H54 (cell line): ENCODE measurements around the gene CCL1.

Source experiments
- DNase-seq: peaks from one replicate; pipeline ENCODE4 v3.0.0; 2011; ENCODE audit warnings: low spot score, mixed read lengths; ENCODE audit not compliant: insufficient read length
- FAIRE-seq: peaks from 3 replicates; lab custom pipeline; 2011; peaks lifted over from hg19 to GRCh38; lab: Jason Lieb, UNC
- POLR2A ChIP-seq: IDR thresholded peaks from 2 replicates; pipeline ENCODE4 v1.6.1; 2011; ENCODE audit warnings: low read depth, mild to moderate bottlenecking, low read length

The CCL1 gene

DNA sequence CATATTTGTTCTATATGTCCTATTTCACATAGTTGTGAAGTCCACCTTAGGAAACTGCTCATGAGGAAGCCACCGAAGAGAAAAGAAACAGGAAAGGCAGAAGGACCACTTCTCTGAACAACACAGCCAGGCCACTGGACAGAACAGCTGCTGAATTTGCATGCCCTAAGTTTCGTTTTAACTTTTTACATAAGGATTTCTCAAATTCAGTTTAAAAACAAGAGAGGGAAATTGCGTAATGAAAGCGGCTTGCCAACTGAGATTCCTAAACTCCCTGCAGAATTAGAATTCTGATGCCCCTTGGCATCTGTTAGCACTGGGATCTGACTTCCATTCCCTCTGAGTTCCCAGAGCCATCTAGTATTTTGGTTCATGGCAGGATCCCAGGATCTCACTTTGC is 48.8 kb downstream of the CCL1 start:
- DNase-seq, result no peak
- FAIRE-seq, result no peak
- no peak for TF ChIP-seq POLR2A

DNA sequence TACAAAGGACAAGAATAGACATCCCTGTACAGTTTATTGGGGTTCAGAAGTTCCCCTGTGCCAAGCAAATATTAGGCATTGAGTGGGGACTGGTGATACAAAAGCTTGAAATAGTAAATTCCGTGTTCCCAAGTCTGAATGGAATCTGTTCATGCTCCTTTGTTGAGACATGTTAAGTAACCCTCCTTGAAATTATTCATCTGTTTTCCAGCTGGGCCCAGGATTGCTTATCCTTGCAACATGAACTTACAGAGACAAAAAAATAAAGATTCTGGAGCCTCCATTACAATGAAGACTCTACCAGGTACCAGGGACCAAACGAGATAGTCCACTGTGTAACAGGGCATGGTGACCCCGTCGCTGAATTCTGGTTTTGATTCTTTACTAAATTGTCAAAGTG is 49.9 kb downstream of the CCL1 start:
- no peak for TF ChIP-seq POLR2A
- no peak for FAIRE-seq
- no peak for DNase-seq

DNA sequence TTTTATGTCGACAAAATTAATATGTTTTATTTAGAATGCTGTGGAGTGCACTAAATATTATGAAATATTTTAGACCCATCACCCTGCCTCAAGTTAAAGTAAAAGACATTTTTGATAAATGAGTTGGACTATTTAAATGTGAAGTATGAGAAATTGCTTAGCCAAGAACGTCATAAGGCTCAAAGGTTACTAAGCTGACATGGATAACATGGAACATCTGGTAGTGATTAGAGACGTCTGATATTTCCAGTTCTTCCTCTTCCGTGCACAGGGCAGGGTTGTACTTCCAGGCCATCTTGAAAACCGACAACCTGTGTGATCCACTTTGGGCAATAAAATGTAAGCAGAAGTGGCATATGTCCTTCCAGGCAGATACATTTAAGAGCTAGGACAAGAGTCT is 51.0 kb downstream of the CCL1 start:
- DNase-seq, result no peak
- no peak for FAIRE-seq
- no peak for TF ChIP-seq POLR2A

DNA sequence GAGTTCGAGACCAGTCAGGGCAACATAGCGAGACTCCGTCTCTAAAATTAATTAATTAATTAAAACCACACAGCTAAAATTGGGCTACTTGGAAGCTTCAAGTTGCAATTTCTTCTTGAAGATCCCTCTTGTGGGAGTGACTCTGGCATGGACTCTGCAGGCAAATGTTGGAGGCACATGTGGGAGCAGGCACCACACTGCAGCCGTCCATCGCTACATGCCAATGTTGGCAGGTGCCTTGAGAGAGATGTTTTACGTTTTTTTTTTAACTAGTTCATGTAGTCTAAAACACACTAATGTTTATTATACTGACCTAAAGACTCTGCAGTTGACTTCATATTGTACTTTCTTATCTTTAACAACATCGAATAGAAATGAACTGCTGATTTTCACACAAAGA is 51.7 kb downstream of the CCL1 start:
- no peak for FAIRE-seq
- no peak for TF ChIP-seq POLR2A

More for the DNA sequence above, 51.7 kb downstream of the CCL1 start:
- no peak for DNase-seq
